ENCODE measurements around the gene MAPK4.

The MAPK4 gene

DNA sequence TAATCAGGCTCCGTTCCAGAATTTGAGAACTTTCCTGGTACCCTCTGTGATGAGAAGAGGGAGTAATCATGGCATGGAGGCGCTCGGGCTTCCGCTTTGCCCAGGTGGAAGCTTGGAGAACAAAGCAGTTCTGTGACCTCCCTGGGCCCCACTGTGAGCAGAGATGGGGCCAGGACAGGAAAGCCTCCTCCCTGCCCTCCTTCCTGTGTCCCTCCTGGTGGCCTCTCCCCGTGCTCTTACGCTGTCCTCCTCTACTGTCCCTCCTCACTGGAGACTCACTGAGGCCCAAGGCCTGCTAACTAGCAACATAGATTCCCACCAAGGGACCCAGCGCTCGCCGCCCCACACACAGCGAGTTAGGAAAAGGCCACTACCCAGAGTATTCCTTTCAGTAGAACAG is 119.8 kb downstream of the MAPK4 start:
- DNase-seq: no peak

DNA sequence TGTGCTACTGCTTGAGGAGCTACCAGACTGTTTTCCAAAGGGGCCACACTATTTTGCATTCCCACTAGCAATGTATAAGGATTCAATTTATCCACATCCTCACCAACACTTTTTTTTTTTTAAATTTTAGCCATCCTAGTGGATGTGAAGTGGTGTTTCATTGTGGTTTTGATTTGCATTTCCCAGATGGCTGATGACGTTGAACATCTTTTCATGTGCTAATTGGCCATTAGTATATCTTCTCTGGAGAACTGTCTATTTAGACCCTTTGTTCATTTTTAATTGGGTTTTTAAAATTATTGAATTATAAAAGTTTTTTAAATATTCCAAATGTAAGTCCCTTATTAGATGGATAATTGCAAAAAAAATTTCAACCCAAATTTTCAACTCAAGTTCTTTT is 121.1 kb downstream of the MAPK4 start:
- no peak for DNase-seq

GRCh38 chr18:50682852-50683251 is 123.0 kb downstream of the MAPK4 start:
- DNase-seq: no peak

GRCh38 chr18:50686409-50686808 is 126.5 kb downstream of the MAPK4 start:
- DNase-seq: peak in 1 of 51 donors; percentile 16

GRCh38 chr18:50687491-50687890 is 127.6 kb downstream of the MAPK4 start:
- no peak for DNase-seq

DNA sequence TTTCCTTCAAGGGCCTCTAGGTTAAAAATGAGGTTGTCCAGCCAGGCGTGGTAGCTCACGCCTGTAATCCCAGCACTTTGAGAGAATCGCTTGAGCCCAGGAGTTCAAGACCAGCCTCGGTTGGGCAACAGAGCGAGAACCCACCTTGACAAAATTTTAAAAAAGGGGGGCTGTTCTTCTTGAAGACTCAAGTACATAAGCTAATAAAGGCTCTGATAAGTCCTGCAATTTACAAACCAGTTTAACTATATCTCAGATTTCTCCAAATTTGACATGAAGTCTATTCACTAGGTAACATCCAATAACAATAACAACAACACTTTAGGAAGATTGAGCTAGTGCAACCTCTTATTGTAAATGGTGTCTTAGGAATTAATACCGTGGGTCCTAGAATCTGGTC is 129.7 kb downstream of the MAPK4 start:
- no peak for DNase-seq

- no peak for DNase-seq
These were observed 134.3 kb downstream of the MAPK4 start for GRCh38 chr18:50694147-50694546.

DNA sequence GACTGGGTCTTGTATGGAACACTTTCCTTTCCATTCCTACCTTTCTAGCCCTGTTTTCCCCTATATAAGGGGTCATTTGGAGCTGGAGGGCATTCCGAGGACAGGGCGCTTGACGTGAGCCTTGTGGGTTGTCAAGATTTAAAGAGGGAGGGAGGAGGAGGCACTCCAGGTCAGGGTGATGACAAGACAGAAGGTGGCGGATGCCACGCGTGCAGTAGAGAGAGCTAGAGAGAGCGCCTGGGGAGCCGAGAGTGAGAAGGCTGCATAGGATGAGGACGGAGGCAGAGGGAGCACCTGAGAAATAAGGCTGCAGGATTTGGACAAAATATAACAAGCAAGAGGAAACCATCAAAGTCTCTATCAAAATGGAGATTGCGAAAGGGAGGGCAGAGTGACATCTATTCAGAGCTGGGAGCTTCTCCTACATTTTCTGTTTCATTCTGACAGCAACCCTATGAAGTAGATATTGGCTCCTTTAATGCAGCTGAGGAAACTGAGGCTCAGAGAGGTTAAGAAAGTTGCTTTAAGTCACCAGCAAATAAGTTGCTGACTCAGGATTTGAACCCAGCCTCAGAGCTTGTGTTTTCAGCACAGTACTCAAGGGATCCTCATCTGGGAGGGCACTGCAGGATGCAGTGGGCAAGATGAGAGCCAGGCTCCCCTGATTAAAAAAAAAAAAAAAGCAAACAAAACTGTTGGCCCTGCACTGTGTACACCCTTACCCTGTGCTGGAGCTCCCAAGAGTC is 135.7 kb downstream of the MAPK4 start:
- DNase-seq: no peak

DNA sequence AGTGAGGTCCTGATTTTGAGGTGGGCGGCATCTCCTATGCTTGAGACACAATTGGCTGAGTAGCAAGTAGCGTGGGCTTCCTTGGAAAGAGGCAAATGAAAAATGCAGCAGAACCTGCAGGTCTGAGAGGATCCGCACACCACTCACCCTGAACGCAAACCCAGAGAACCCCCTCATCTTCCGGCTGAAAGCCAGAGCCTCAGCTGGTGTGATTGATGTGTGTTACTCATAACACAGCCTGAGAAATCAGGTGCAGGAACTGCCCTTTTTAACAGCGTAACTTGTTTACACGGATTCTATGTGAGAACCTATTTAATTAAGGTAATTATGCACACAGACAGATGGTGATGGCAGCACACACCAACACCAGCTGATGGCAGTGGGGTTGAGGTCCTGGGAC is 136.5 kb downstream of the MAPK4 start:
- no peak for DNase-seq

GRCh38 chr18:50696929-50697328 is 137.0 kb downstream of the MAPK4 start:
- DNase-seq: no peak

- no peak for DNase-seq
These were observed 137.6 kb downstream of the MAPK4 start for GRCh38 chr18:50697509-50697908.

DNA sequence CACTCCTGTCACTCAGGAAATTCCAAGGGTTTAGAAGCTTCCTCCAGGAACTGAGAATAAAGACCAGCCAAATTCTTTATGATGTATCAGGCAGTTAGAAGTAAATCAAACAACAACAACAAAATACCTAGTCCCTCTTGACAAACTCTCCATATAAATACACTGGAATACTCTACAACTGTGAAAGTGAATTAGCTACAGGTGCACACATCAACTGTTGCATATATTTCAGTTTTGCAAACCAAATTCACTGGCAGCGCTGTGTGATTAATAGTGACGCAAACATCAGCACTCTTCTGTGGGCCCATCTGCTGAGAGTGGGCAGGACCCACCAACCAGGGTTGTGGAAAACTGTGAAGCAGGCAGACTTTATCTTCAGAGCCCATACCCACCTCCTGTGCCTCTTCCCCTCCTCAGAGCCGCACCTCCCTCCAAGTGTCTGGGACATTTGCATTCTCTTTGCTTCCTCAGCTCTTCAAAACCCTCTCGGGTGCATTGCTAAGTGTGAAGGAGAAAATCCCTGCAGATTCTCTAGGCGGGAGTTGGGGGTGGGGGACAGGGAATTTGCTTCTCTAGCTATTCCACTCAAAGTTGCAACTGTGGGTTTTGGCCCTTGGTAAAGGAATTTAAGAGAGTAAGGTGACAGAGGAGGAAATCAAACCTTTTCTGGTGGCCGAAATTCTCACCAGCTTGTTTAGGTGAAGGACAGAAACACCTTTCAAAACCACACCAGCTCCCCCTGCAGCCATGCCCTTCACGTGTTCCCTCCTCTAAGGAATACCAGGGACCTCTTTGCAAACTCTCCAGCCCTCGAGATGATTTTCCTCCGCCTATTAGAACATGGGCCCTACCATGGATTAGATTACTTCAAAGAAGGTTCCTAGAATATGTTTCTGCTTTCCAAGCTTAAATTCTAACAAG is 140.6 kb downstream of the MAPK4 start:
- DNase-seq: no peak

DNA sequence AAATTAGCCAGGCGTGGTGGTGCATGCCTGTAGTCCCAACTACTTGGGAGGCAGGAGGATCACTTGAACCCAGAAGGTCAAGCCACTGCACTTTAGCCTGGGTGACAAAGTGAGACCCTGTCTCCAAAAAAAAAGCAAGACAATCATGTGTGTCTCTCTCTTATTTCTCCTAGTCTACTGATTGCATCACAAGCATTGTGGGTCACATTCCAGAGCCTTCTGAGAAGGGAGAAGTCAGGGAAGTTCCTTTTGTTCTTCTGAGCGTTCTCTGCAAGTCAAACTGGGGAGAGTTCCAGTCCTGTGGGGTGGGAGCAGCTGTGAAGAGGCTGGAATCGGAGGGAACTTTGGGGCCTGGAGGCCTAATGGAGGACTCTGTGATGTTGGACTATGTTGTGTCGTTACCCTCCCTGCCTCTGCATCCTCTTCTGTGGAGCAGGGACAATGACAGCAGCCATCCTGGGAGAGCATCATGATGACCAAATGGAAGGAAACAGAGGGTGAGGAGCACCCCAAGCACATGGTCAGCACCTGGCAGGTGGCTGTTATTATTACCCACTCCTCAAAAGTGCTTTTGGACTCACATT is 144.6 kb downstream of the MAPK4 start:
- no peak for DNase-seq

GRCh38 chr18:50706199-50706598 is 146.3 kb downstream of the MAPK4 start:
- DNase-seq: no peak

GRCh38 chr18:50706651-50707050 is 146.8 kb downstream of the MAPK4 start:
- DNase-seq: no peak

DNA sequence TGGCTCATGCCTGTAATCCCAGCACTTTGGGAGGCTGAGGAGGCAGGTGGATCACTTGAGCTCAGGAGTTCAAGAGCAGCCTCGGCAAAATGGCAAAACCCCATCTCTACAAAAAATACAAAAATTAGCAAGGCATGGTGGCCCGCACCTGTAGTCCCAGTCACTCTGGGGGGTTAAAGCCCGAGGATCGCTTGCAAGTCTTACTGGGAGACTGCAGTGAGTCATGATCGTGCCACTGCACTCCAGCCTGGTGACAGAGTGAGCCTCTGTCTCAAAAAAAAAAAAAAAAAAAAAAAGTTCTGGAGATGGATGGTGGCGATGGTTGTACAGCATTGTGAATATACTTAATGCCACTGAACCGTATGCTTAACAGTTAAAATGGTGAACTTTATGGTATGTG is 147.4 kb downstream of the MAPK4 start:
- peak in 3 of 51 donors; percentile 18 to 26 (median 21) for DNase-seq

DNA sequence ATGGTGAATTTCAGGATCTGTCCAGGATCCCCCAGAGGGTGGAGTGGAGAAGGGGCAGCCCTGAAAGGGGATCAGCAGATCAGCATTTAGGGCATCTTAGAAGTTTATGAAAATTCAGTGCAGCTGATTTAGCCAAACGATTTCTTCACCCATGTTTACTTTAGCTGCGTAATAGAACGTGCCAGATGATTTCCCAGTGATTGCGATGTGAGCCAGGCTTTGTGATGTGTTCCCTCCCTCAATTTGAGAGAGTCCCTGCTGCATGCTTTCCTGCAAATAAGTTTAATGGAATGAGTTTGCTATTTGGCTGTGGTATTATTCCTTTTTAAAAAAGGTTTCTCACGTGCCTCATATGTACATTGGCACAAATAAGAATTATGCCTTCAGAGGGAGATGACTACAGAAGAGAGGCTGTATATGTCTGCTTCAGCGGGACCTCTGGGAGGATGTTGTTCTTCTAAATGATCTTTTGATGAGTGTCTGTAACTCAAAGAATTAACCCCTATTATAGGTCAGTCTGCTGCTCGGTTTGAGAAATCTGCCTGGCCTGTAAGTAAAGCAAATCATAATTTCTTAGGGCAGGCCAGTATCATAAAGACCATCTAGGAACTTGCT is 148.1 kb downstream of the MAPK4 start:
- DNase-seq: no peak

- DNase-seq: no peak
These were observed 149.3 kb downstream of the MAPK4 start for GRCh38 chr18:50709193-50709592.

DNA sequence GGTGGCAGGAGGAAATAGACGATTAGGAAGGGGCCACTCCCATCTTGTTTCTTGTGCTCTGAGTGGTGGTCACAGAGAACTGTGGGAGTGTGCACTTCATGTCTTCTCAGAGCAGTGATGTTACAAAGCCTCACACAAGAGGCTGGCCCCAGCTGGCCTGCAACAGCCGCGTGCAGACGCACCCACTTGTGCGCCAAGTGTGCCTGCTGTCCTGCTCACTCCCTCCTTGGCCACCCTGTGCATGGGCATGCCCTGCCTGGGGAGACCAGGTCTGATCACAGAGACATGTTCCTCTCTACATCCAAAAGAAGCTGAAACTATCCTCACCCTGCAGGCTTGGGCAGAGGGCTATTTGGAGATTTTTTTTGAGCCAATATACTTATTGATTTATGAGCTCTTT is 151.5 kb downstream of the MAPK4 start:
- DNase-seq: peak in 1 of 51 donors; percentile 7

DNA sequence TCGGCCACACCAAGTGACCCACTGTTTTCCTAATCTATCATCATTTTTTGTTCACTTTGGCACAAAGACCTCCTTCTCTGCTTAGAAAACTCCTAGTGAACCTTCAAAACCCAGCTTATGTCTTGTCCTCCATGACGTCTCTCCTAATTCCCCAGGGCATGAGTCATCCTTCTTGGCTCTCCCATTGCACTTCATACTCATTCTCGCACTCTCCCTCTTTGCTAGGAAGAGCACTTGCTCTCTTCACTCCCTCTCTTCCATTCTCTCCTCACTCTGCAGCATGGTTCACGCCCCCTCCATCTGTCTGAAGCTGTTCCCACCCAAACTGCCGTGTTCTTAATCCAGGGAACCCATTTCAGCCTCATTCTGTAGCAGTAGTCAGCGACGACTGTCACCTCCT is 156.0 kb downstream of the MAPK4 start:
- DNase-seq: no peak

GRCh38 chr18:50716902-50717301 is 157.0 kb downstream of the MAPK4 start:
- peak in 1 of 51 donors; percentile 46 for DNase-seq

DNA sequence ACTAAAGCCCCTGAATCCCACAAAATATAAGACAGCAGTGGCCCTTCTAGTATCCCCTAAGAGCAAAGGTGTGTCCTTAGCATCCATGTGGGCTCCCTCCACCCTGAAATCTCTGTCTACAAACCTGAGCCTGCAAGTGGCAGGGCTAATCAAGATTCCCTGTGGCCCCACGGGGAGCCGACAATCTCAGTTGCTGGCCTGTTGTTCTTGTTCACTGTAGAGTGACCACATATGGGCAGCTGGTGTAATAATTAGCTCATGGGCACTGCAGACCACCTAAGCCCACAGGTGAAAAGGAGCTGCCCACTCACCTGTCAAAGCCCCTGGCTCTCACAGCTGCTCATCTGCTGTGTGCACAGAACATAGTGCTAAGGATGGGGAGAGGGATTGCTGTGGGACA is 157.7 kb downstream of the MAPK4 start:
- DNase-seq: no peak
